Mesendoderm (in vitro differentiated cells): Measurements from ENCODE around the gene PIK3R2.
A peak's percentile ranks its signal among the peaks of the same experiment; 100 is the strongest.
"Not testable (repeated sequence)": the region's sequence is repeated elsewhere in the genome, so short reads cannot be mapped to it uniquely, and the experiment has no call there.

ENCODE experiments used
- DNase-seq: peaks from one replicate; pipeline ENCODE4 v3.0.0; 2013
- H2AK5ac ChIP-seq: 2 replicates; pipeline ENCODE4 v1.6.1; 2013; ENCODE audit warnings: low read length, inconsistent platforms
- H2BK120ac ChIP-seq: 2 replicates; pipeline ENCODE4 v1.6.1; 2013; ENCODE audit warnings: low read depth, mild to moderate bottlenecking, low read length, moderate library complexity, mixed read lengths
- H2BK15ac ChIP-seq: replicated peaks from 2 replicates; pipeline ENCODE4 v1.6.1; 2013; ENCODE audit warnings: low read depth, mild to moderate bottlenecking, moderate library complexity
- H2BK5ac ChIP-seq: 2 replicates; pipeline ENCODE4 v1.6.1; 2013; ENCODE audit warnings: low read length, inconsistent platforms
- H3K18ac ChIP-seq: 2 replicates; pipeline ENCODE4 v1.6.1; 2013; ENCODE audit warnings: mild to moderate bottlenecking, low read length, mixed read lengths
- H3K23ac ChIP-seq: one replicate; pipeline ENCODE4 v1.6.1; 2013; ENCODE audit warnings: low read length
- H3K27ac ChIP-seq: 2 replicates; pipeline ENCODE4 v1.5.1; 2013; ENCODE audit warnings: low read depth, mild to moderate bottlenecking, inconsistent platforms, low read length, moderate library complexity
- H3K27me3 ChIP-seq: 2 replicates; pipeline ENCODE4 v1.6.1; 2013; ENCODE audit warnings: low read length, control low read depth, mild to moderate bottlenecking, inconsistent platforms; ENCODE audit not compliant: insufficient read depth, poor library complexity
- H3K36me3 ChIP-seq: 2 replicates; pipeline ENCODE4 v1.6.1; 2013; ENCODE audit warnings: low read length, inconsistent platforms; ENCODE audit not compliant: control insufficient read depth, insufficient read depth
- H3K4ac ChIP-seq: one replicate; pipeline ENCODE4 v1.6.1; 2013; ENCODE audit warnings: low read depth, mild to moderate bottlenecking, low read length, moderate library complexity
- H3K4me1 ChIP-seq: 2 replicates; pipeline ENCODE4 v1.6.1; 2013; ENCODE audit warnings: low read depth, low read length, inconsistent platforms; ENCODE audit not compliant: control insufficient read depth
- H3K4me2 ChIP-seq: 2 replicates; pipeline ENCODE4 v1.6.1; 2013; ENCODE audit warnings: low read length
- H3K4me3 ChIP-seq: 2 replicates; pipeline ENCODE4 v1.5.1; 2013; ENCODE audit warnings: mild to moderate bottlenecking, low read length
- H3K56ac ChIP-seq: one replicate; pipeline ENCODE4 v1.6.1; 2013; ENCODE audit warnings: low read length
- H3K79me1 ChIP-seq: 2 replicates; pipeline ENCODE4 v1.6.1; 2013; ENCODE audit warnings: low read length, inconsistent platforms
- H3K79me2 ChIP-seq: 2 replicates; pipeline ENCODE4 v1.6.1; 2013; ENCODE audit warnings: mild to moderate bottlenecking, low read length; ENCODE audit not compliant: control insufficient read depth, insufficient read depth
- H3K9ac ChIP-seq: 2 replicates; pipeline ENCODE4 v1.6.1; 2013; ENCODE audit warnings: low read length, inconsistent platforms
- H4K5ac ChIP-seq: one replicate; pipeline ENCODE4 v1.6.1; 2013; ENCODE audit warnings: low read length
- H4K8ac ChIP-seq: one replicate; pipeline ENCODE4 v1.6.1; 2013; ENCODE audit warnings: low read depth, mild to moderate bottlenecking, control low read depth, low read length, moderate library complexity
- WGBS: extraction: QIAGEN DNeasy Blood & Tissue Kit; methylation state at CpG from one replicate; pipeline ENCODE4 v1.1.7; 2013; ENCODE audit warnings: low lambda C conversion rate, missing lambda C conversion rate; ENCODE audit not compliant: insufficient coverage; ENCODE audit errors: extremely low coverage; 5-methylcytosine and 5-hydroxymethylcytosine counted together

The PIK3R2 gene

DNA sequence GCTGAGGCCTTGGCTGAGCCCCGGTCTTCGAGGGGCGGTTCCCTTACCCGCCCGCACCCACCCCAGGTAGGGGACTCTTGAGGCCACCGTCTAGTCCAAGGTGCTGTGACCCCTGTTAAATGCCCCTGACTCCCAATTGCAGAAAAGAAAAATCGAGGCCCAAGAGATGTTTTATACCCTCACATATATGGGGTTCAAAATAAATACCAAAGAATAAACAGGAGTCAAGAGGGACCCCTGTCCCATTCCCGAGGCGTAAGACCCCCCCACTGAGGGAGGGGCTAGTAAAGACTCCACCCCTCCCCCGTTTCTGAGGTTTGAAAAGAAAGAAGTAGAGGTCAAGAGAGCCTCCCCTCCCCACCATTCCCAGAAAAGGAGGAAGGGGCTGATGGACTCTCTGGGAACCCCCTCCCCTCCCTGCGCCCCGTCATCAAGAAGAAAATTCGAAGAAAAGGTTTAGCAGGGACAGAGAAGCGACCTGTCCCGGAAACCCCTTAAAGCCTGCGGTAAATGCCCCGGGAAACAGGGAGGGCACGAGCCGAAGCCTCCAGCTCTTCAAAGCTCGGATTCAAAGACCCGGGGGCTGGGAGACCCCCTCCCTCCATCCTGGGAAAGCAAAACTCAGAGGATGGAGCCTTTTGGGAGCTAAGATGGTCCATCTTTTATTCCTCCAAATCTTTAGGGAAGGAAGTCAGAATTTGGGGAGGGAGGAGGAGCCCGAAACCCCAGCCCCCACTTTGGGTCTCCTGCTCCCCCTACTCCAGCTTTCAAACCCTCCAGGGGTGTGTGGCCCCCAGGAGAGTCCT, 51.6 kb downstream of the PIK3R2 start:
- Histone ChIP-seq H3K79me2 (no peaks in the 10 kb centered on the region), H3K27ac (peak overlapping the region; percentile 97), H3K4ac (peak overlapping the region; percentile 93), H2BK5ac (peak overlapping the region; percentile 25), H4K5ac (no peak overlapping the region), H3K9ac (peak overlapping the region; percentile 89), H3K23ac (no peak overlapping the region), H3K4me3 (peak overlapping the region; percentile 47), H3K4me2 (peak overlapping the region; percentile 33), H3K27me3 (no peaks in the 10 kb centered on the region), H3K36me3 (no peaks in the 10 kb centered on the region), H2BK15ac (no peak overlapping the region), H3K56ac (peak overlapping the region; percentile 90), H3K4me1 (peaks cover 3% of the 10 kb centered on the region), H2AK5ac (no peak overlapping the region), H3K18ac (peak overlapping the region; percentile 98), H2BK120ac (no peak overlapping the region), H4K8ac (peak overlapping the region; percentile 97), H3K79me1 (no peaks in the 10 kb centered on the region)
- no CpG with 5 or more reads among the region's 22 CpGs for WGBS
- peak; percentile 82 for DNase-seq

GRCh38 chr19:18205200-18205892, 52.4 kb downstream of the PIK3R2 start:
- Histone ChIP-seq H2AK5ac (no peak overlapping the region), H3K27me3 (no peaks in the 10 kb centered on the region), H3K36me3 (no peaks in the 10 kb centered on the region), H3K4me1 (peaks cover 3% of the 10 kb centered on the region), H3K23ac (no peak overlapping the region), H3K27ac (peak overlapping the region; percentile 97), H3K4me2 (peak overlapping the region; percentile 60), H3K9ac (peak overlapping the region; percentile 89), H3K18ac (peak overlapping the region; percentile 98), H2BK5ac (peak overlapping the region; percentile 51), H2BK15ac (no peak overlapping the region), H4K5ac (no peak overlapping the region), H3K79me2 (no peaks in the 10 kb centered on the region), H3K56ac (peak overlapping the region; percentile 90), H3K4ac (peak overlapping the region; percentile 93), H3K4me3 (peak overlapping the region; percentile 47), H2BK120ac (no peak overlapping the region), H3K79me1 (no peaks in the 10 kb centered on the region), H4K8ac (no peak overlapping the region)
- peak; percentile 71 for DNase-seq
- no CpG with 5 or more reads among the region's 36 CpGs for WGBS

DNA sequence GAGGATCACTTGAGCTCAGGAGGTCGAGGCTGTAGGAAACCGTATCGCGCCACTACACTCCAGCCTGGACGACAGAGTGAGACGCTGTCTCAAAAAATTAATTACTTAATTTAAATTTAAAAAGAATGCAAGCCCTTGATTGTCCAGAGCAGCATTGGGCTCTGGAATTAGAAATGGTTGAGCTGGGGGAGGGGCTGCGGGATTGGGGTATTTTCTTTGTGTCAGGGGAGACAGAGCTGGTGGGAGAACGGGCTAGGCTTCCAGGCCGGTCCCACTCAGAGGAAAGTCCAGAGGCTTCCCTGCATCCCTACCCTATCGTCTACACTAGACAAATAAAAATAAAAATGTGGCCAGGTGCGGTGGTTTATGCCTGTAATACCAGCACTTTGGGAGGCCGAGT, 53.1 kb downstream of the PIK3R2 start:
- no peak overlapping the region for H4K5ac ChIP-seq
- H3K27ac ChIP-seq: peak overlapping the region; percentile 97
- H3K4me2 ChIP-seq: peak overlapping the region; percentile 60
- no peak overlapping the region for H4K8ac ChIP-seq
- no peak overlapping the region for H2BK15ac ChIP-seq
- H3K18ac ChIP-seq: peak overlapping the region; percentile 98
- H3K79me2 ChIP-seq: no peaks in the 10 kb centered on the region
- DNase-seq: no peak
- no peaks in the 10 kb centered on the region for H3K27me3 ChIP-seq
- H3K4ac ChIP-seq: no peak overlapping the region
- WGBS: no CpG with 5 or more reads among the region's 12 CpGs
- no peaks in the 10 kb centered on the region for H3K36me3 ChIP-seq
- no peak overlapping the region for H2BK120ac ChIP-seq
- H3K4me3 ChIP-seq: no peak overlapping the region
- H3K56ac ChIP-seq: peak overlapping the region; percentile 90
- H3K23ac ChIP-seq: no peak overlapping the region
- no peak overlapping the region for H2BK5ac ChIP-seq
- no peak overlapping the region for H2AK5ac ChIP-seq
- peak overlapping the region; percentile 89 for H3K9ac ChIP-seq
- H3K79me1 ChIP-seq: no peaks in the 10 kb centered on the region
- H3K4me1 ChIP-seq: peaks cover 3% of the 10 kb centered on the region

DNA sequence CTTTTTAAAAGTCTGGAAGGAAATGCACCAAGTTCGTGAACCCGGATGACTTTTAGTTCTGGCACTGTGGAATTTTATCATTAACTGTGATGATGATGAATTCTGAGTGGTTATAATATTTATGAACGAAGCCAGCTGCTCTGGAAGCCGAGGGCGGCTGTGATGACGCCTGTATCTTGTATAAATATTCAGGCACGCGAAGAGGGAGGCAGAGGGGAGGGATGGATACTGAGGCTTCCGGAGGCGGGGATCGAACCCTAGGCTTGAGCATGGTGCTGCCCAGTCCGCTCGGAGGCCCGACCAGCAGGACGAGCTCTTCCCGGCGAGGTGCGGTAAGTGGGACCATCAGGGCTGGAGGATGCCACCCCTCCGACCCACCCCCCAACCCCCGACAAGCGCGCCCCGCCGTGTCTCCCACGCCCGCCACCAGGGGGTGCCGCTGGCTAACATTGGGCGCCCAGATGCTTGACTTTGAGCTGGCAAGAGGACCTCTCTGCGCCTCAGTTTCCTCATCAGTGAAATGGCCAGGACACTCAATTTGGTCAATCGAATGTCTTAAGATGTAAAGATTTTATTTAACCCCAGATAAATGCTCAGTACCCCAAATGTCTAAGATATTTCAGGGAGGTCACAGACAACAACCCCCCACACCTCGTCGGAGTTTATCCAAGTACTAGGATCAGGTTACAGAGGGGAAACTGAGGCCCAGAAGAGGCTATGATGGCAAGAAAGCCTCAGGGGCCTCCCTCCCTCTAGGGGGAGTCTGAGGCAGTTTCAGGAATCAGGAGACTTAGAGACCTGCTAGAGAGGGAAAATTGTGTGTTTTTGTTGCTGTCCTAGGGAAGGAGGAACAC, 55.4 kb downstream of the PIK3R2 start:
- no CpG with 5 or more reads among the region's 32 CpGs for WGBS
- Histone ChIP-seq H3K27ac (no peak overlapping the region), H3K23ac (no peak overlapping the region)

GRCh38 chr19:18209912-18210311, 56.9 kb downstream of the PIK3R2 start:
- H3K18ac ChIP-seq: not testable (repeated sequence)

More for the DNA sequence above, 55.4 kb downstream of the PIK3R2 start:
- no peak for DNase-seq
- H3K4ac ChIP-seq: no peak overlapping the region
- H4K8ac ChIP-seq: no peak overlapping the region
- no peaks in the 10 kb centered on the region for H3K79me2 ChIP-seq
- no peak overlapping the region for H2AK5ac ChIP-seq
- no peaks in the 10 kb centered on the region for H3K27me3 ChIP-seq
- no peak overlapping the region for H3K56ac ChIP-seq
- peaks cover under 1% of the 10 kb centered on the region for H3K4me1 ChIP-seq
- H4K5ac ChIP-seq: no peak overlapping the region
- no peak overlapping the region for H3K4me3 ChIP-seq
- no peak overlapping the region for H3K9ac ChIP-seq
- H2BK5ac ChIP-seq: no peak overlapping the region
- H2BK120ac ChIP-seq: no peak overlapping the region
- H3K4me2 ChIP-seq: no peak overlapping the region
- H3K79me1 ChIP-seq: no peaks in the 10 kb centered on the region
- H3K36me3 ChIP-seq: no peaks in the 10 kb centered on the region
- H3K18ac ChIP-seq: no peak overlapping the region
- no peak overlapping the region for H2BK15ac ChIP-seq

More at GRCh38 chr19:18209912-18210311, 56.9 kb downstream of the PIK3R2 start:
- not testable (repeated sequence) for H3K27ac ChIP-seq, H3K36me3 ChIP-seq, H3K4me2 ChIP-seq, H3K79me2 ChIP-seq, H3K4ac ChIP-seq, DNase-seq, H3K4me3 ChIP-seq, H3K27me3 ChIP-seq, H3K56ac ChIP-seq, H3K79me1 ChIP-seq, H2AK5ac ChIP-seq, H3K23ac ChIP-seq, H4K5ac ChIP-seq, H4K8ac ChIP-seq, H2BK120ac ChIP-seq, H2BK5ac ChIP-seq, H3K4me1 ChIP-seq, H3K9ac ChIP-seq, H2BK15ac ChIP-seq
- no CpG with 5 or more reads among the region's 5 CpGs for WGBS
